Measurements from ENCODE around the gene TRIAP1. TPM values are rescaled to one million over a fixed set of nuclear protein-coding genes. Genes with fewer than 3 reads are reported as not detected.

TRIAP1 gene
- total RNA-seq, 6 donors from 2014 or later, result 5.2 to 21.1 (median 18.7) TPM; not detected in 1

DNA sequence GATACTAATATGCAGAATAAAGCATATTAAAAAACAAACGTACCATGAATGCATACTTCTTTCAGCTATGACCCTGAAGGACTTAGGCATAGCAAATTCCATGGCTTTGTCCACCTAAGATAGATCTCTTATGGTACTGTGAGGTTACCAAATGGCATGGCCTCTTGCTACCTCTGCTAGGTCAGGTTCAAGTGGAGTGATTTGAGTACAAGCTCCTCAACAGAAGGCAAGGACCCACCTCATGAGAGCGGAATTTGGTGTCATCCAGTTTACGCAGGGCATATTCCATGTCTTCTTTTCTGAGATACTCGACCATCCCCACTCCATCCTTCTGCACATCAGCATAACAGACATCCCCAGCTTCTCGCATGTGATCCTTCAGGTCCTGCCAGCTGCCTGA lies 17.5 kb upstream of the TRIAP1 start:
- TF ChIP-seq POLR2A (IDR thresholded peaks at IDR 0.05) (no peak), EP300 (IDR thresholded peaks at IDR 0.05) (no peak), POLR2AphosphoS5 (IDR thresholded peaks at IDR 0.05) (no peak)
- TF ChIP-seq, protein P1, sequence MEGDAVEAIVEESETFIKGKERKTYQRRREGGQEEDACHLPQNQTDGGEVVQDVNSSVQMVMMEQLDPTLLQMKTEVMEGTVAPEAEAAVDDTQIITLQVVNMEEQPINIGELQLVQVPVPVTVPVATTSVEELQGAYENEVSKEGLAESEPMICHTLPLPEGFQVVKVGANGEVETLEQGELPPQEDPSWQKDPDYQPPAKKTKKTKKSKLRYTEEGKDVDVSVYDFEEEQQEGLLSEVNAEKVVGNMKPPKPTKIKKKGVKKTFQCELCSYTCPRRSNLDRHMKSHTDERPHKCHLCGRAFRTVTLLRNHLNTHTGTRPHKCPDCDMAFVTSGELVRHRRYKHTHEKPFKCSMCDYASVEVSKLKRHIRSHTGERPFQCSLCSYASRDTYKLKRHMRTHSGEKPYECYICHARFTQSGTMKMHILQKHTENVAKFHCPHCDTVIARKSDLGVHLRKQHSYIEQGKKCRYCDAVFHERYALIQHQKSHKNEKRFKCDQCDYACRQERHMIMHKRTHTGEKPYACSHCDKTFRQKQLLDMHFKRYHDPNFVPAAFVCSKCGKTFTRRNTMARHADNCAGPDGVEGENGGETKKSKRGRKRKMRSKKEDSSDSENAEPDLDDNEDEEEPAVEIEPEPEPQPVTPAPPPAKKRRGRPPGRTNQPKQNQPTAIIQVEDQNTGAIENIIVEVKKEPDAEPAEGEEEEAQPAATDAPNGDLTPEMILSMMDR (IDR thresholded peaks at IDR 0.05), result no peak
- peaks cover 40 to 88% (median 70%) of the 10 kb centered on the region in 4 donors for H3K36me3 ChIP-seq

GRCh38 chr12:120462099-120462640 lies 16.0 kb upstream of the TRIAP1 start:
- TF ChIP-seq EP300 (IDR thresholded peaks at IDR 0.05) (no peak), POLR2AphosphoS5 (IDR thresholded peaks at IDR 0.05) (no peak), POLR2A (IDR thresholded peaks at IDR 0.05) (no peak)
- TF ChIP-seq, protein P1 (IDR thresholded peaks at IDR 0.05), result no peak
- Histone ChIP-seq H3K27me3 (no peaks in the 10 kb centered on the region), H3K9me3 (no peaks in the 10 kb centered on the region), H3K27ac (no peak overlapping the region), H3K4me1 (peaks cover 7 to 14% (median 11%) of the 10 kb centered on the region in 4 donors), H3K36me3 (peaks cover 48 to 100% (median 83%) of the 10 kb centered on the region in 4 donors), H3K4me3 (no peak overlapping the region)
- 86 to 89% methylated on average over 3 of the region's 3 CpGs for whole genome bisulfite sequencing, 2 donors
- ATAC-seq (ENCODE audit: low FRiP score in 2 of 2), result no peak
- no peak for DNase-seq

More for the DNA sequence above, 17.5 kb upstream of the TRIAP1 start:
- Histone ChIP-seq H3K4me1 (peaks cover 16 to 27% (median 21%) of the 10 kb centered on the region in 4 donors), H3K9me3 (no peaks in the 10 kb centered on the region), H3K27me3 (no peaks in the 10 kb centered on the region), H3K27ac (no peak overlapping the region), H3K4me3 (no peak overlapping the region)
- 88 to 95% methylated on average over 5 of the region's 5 CpGs for WGBS, 2 donors
- no peak for ATAC-seq (ENCODE audit: low FRiP score in 2 of 2)
- DNase-seq, result no peak

- peaks cover 50 to 100% (median 84%) of the 10 kb centered on the region in 4 donors for H3K36me3 ChIP-seq
- no peak for ATAC-seq (ENCODE audit: low FRiP score in 2 of 2)
- no peak overlapping the region for H3K4me3 ChIP-seq
- H3K27me3 ChIP-seq, result no peaks in the 10 kb centered on the region
- no peak overlapping the region for H3K27ac ChIP-seq
- H3K9me3 ChIP-seq, result no peaks in the 10 kb centered on the region
- no peaks in the 10 kb centered on the region for H3K4me1 ChIP-seq
- WGBS, 2 donors, result 94 to 96% methylated on average over 3 of the region's 3 CpGs
- TF ChIP-seq POLR2A (IDR thresholded peaks at IDR 0.05) (no peak), EP300 (IDR thresholded peaks at IDR 0.05) (no peak), POLR2AphosphoS5 (IDR thresholded peaks at IDR 0.05) (no peak)
- TF ChIP-seq, protein P1 (IDR thresholded peaks at IDR 0.05), result no peak
- no peak for DNase-seq
These were observed 14.0 kb upstream of the TRIAP1 start for GRCh38 chr12:120460157-120460556.

DNA sequence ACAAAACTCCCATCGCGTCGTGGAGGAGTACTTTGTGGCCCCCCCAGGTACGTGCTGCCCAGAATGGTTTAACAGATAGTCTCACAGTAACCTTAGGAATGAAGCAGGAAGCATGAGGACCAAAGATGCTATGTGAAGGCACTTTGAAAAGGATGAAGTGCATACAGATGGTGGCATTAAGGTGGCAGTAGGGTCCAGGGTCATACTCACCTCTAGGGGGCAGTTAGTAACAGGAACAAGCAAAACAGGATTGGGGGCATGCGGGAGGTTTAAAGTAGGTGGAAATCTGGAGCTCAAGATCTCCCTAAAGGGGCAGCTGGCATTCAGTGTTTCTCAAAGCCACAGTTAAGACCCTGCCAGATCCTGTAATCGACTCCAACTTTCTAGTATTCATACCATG lies 10.9 kb upstream of the TRIAP1 start:
- TF ChIP-seq EP300 (IDR thresholded peaks at IDR 0.05) (no peak), POLR2A (IDR thresholded peaks at IDR 0.05) (no peak)
- Histone ChIP-seq H3K4me1 (no peaks in the 10 kb centered on the region), H3K36me3 (peaks cover 33 to 87% (median 60%) of the 10 kb centered on the region in 4 donors), H3K9me3 (no peaks in the 10 kb centered on the region), H3K27ac (no peak overlapping the region), H3K4me3 (no peak overlapping the region), H3K27me3 (no peaks in the 10 kb centered on the region)
- WGBS, 2 donors, result 86 to 91% methylated on average over 6 of the region's 6 CpGs
- no peak for ATAC-seq (ENCODE audit: low FRiP score in 2 of 2)
- DNase-seq, result no peak

DNA sequence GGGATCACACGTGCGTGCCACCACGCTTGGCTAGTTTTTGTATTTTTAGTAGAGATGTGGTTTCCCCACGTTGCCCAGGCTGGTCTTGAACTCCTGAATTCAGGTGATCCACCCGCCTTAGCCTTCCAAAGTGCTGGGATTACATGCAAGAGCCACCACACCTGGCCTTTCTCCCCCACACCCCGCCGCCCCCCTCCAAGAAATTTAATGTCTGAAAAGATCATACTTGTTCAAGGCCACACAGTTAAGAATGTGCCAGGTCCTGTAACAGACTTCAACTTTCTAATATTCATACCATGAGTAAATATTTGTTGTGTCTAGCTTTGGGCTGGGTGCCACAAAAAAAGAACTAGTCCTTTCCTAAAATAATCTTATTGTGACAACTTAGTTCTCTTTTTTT lies 9.1 kb upstream of the TRIAP1 start:
- ATAC-seq (ENCODE audit: low FRiP score in 2 of 2) (no peak), DNase-seq (no peak)
- no peak for TF ChIP-seq POLR2A (IDR thresholded peaks at IDR 0.05)
- TF ChIP-seq, protein P1 (IDR thresholded peaks at IDR 0.05), result no peak
- no peak for TF ChIP-seq EP300 (IDR thresholded peaks at IDR 0.05)
- no peak for TF ChIP-seq POLR2AphosphoS5 (IDR thresholded peaks at IDR 0.05)
- H3K4me3 ChIP-seq, result no peak overlapping the region
- H3K27me3 ChIP-seq, result no peaks in the 10 kb centered on the region
- H3K36me3 ChIP-seq, result peaks cover 25 to 74% (median 46%) of the 10 kb centered on the region in 4 donors
- 87 to 96% methylated on average over 7 of the region's 7 CpGs for WGBS, 2 donors
- H3K27ac ChIP-seq, result no peak overlapping the region
- no peaks in the 10 kb centered on the region for H3K9me3 ChIP-seq
- H3K4me1 ChIP-seq, result no peaks in the 10 kb centered on the region
